Ovary (tissue), 9 donors: ENCODE data around the gene RAPH1. TPM values are rescaled to one million over a fixed set of nuclear protein-coding genes. Genes with fewer than 3 reads are reported as not detected.
"Not testable (repeated sequence)": the region's sequence is repeated elsewhere in the genome, so short reads cannot be mapped to it uniquely, and the experiment has no call there.

Experiments used
- DNase-seq, 5 donors: peaks; one replicate each; pipeline ENCODE4 v3.0.0-alpha.2; 2019 to 2020
- H3K27ac ChIP-seq, 2 donors: fragments of 200-600 bp; one replicate each; pipeline versions ENCODE4 v1.5.1 to v1.8.0; 2019 to 2022
- H3K27me3 ChIP-seq: fragments of 200-600 bp; one replicate; pipeline ENCODE4 v1.8.0; 2022
- H3K36me3 ChIP-seq: fragments of 200-600 bp; sonication (generic); one replicate; pipeline ENCODE4 v1.5.1; 2019
- H3K4me1 ChIP-seq: one replicate; pipeline ENCODE4 v1.8.1; 2013; ENCODE audit warnings: mild to moderate bottlenecking, moderate library complexity; ENCODE audit not compliant: insufficient read depth
- H3K4me3 ChIP-seq: fragments of 200-600 bp; sonication (generic); one replicate; pipeline ENCODE4 v1.5.1; 2017
- H3K9me3 ChIP-seq, 2 donors: fragments of 200-600 bp in 1 of 2; sonication (generic) in 1 of 2; one replicate each; pipeline versions ENCODE4 v1.5.1 to v1.8.1; 2013 to 2019; ENCODE audit warnings: mild to moderate bottlenecking in 1 of 2, moderate library complexity in 1 of 2
- EP300 ChIP-seq: sonication (generic); formaldehyde crosslinking; IDR thresholded peaks from one replicate; pipeline ENCODE4 v1.6.1; 2017; ENCODE audit warnings: antibody characterized with exemption
- POLR2A ChIP-seq: fragments of 450-650 bp; IDR thresholded peaks from one replicate; pipeline ENCODE4 v1.6.1; 2017; ENCODE audit warnings: antibody characterized with exemption, mild to moderate bottlenecking, moderate library complexity
- WGBS, 3 donors: extraction: QIAGEN DNeasy Blood & Tissue Kit in 1 of 3; methylation state at CpG; one replicate each; pipeline versions ENCODE4 v1.1.5 to v1.1.7; 2013 to 2017; 5-methylcytosine and 5-hydroxymethylcytosine counted together
- intact Hi-C, 4 donors: fragments of 100-400 bp; cut with DNase I; formaldehyde crosslinking; loops; one replicate each; pipeline versions ENCODE4 v1.11.0 to v1.15.1; 2022 to 2023
- polyA plus RNA-seq, 2 donors: library from polyadenylated mRNA; stranded (reverse); fragments of 200-250 nt in 1 of 2; fragments of 350-450 nt in 1 of 2; fragmentation: Illumina TruSeq in 1 of 2; extraction: RNeasy Lipid Tissue Mini Kit (QIAGEN cat#74804) in 1 of 2; gene quantifications; one replicate each; pipeline ENCODE4 v1.2.3, GENCODE V29; 2013 to 2014
- total RNA-seq, 7 donors: library from RNA; depleted of rRNA in 2 of 7; stranded (reverse); fragments of >200 nt in 2 of 7; fragmentation: NEBNext Ultra II Directional in 3 of 7; extraction: Animal tissue kit (Norgen Biotek cat#: 25700) in 3 of 7; gene quantifications; one replicate each; pipeline versions ENCODE4 v1.1.0 to v1.2.4, GENCODE V29; 2016 to 2023
- TF ChIP-seq, protein P1 (sequence below), 3 donors: fragments of 450-650 bp in 2 of 3; fragments of 200-600 bp in 1 of 3; IDR thresholded peaks; one replicate each; pipeline versions ENCODE4 v1.5.1 to v1.8.0; 2016 to 2022; ENCODE audit warnings: antibody characterized with exemption in 3 of 3, mild to moderate bottlenecking in 1 of 3
- donor health status: DM: no; HTN: no; CAD: no; lungs with moderate emphysema.
- donor health status: DM: no; HTN: no; CAD: no.
- donor health status: Bipolar disorder and iron deficiency.
- donor health status: DM: yes; HTN: yes; CAD: no.
- donor health status: DM: no; HTN: no; CAD: no.
- donor health status: DM: yes; HTN: yes; CAD: no.

RAPH1 gene
- total and polyA plus RNA-seq, 9 donors, result 2.7 to 23.5 (median 10.5) TPM

DNA sequence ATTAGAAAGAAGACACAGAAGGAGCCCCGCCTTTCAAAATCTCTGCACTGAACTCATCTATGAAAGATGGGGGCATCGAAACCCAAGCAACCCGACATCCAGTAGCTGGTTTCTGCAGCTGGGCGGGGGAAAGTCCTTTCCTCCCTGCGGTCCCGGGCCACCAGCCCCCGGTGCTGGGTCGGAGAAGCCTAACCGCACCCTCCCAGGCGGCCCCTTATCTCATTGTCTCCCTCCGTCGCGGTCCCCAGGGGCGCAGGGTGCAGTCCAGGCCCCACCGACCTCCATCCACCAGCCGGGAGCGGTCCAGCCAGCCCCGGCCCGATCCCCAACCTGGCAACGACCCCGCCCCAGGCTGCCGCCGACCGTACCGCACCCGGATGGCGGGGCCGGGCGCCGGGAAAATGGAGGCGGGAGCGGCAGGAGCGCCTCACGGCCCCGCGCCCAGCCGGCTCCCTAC is 452 bp downstream of the RAPH1 start:
- Histone ChIP-seq H3K27ac (peak overlapping the region; percentile 75 to 82), H3K36me3 (no peaks in the 10 kb centered on the region), H3K4me1 (peaks cover 3% of the 10 kb centered on the region), H3K9me3 (no peaks in the 10 kb centered on the region), H3K27me3 (no peaks in the 10 kb centered on the region), H3K4me3 (peak overlapping the region; percentile 67)
- intact Hi-C loops, result no loop called here
- WGBS, 3 donors, result 0 to 1% (median 0%) methylated on average over 19 to 37 of the region's 37 CpGs
- TF ChIP-seq, protein P1, sequence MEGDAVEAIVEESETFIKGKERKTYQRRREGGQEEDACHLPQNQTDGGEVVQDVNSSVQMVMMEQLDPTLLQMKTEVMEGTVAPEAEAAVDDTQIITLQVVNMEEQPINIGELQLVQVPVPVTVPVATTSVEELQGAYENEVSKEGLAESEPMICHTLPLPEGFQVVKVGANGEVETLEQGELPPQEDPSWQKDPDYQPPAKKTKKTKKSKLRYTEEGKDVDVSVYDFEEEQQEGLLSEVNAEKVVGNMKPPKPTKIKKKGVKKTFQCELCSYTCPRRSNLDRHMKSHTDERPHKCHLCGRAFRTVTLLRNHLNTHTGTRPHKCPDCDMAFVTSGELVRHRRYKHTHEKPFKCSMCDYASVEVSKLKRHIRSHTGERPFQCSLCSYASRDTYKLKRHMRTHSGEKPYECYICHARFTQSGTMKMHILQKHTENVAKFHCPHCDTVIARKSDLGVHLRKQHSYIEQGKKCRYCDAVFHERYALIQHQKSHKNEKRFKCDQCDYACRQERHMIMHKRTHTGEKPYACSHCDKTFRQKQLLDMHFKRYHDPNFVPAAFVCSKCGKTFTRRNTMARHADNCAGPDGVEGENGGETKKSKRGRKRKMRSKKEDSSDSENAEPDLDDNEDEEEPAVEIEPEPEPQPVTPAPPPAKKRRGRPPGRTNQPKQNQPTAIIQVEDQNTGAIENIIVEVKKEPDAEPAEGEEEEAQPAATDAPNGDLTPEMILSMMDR (IDR thresholded peaks at IDR 0.05), result no peak
- TF ChIP-seq EP300 (no peak), POLR2A (no peak)
- DNase-seq, result peak in 2 of 5 donors; percentile 32 to 43

DNA sequence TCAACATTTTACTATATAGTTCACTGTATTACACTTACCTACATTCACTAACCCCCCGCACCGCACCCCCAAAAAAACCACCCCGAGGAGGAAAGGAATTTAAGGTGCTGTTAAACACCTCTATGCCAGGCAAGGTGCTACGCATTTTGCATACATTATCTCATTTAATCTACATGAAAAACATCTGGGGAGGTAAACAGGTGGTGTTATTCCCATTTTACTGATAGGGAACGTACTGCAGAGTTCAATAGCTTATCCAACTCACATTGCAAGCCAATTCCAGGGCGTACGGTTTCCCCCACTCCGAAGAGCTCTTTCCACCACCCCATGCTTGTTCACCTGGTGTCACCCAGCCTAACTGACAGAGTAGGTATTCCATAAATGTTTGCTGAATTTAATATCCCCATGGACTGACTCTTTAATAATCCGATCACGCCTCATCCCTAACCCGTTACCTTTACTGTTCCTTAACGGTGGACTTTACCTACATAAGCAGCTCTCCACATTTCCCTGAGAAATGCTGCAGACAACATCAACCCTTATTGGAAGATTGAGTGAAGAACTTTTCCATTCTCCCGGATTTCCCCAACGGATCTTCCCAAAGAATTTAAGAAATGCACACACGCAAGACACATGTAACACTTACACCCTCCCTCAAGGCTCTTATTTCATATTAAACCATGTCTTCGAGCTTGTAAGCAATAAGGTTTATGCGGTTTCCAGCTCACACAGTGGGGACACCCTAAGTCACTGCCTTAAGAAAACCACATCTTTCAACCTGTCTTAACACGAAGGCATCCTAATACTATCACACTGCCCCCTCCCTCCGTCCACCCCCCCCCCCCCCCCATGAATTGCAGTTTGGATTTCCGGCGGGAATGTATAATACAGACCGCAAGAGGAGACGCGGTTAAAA is 1.2 kb downstream of the RAPH1 start:
- DNase-seq, result no peak
- WGBS, 3 donors, result 1 to 2% (median 1%) methylated on average over 24 of the region's 24 CpGs
- no peak overlapping the region for H3K27ac ChIP-seq
- no peaks in the 10 kb centered on the region for H3K27me3 ChIP-seq
- intact Hi-C loops, result no loop called here
- no peaks in the 10 kb centered on the region for H3K9me3 ChIP-seq
- H3K4me3 ChIP-seq, result peak overlapping the region; percentile 67
- TF ChIP-seq EP300 (no peak), POLR2A (no peak)
- TF ChIP-seq, protein P1 (IDR thresholded peaks at IDR 0.05), result no peak
- no peaks in the 10 kb centered on the region for H3K36me3 ChIP-seq
- H3K4me1 ChIP-seq, result peaks cover 3% of the 10 kb centered on the region

DNA sequence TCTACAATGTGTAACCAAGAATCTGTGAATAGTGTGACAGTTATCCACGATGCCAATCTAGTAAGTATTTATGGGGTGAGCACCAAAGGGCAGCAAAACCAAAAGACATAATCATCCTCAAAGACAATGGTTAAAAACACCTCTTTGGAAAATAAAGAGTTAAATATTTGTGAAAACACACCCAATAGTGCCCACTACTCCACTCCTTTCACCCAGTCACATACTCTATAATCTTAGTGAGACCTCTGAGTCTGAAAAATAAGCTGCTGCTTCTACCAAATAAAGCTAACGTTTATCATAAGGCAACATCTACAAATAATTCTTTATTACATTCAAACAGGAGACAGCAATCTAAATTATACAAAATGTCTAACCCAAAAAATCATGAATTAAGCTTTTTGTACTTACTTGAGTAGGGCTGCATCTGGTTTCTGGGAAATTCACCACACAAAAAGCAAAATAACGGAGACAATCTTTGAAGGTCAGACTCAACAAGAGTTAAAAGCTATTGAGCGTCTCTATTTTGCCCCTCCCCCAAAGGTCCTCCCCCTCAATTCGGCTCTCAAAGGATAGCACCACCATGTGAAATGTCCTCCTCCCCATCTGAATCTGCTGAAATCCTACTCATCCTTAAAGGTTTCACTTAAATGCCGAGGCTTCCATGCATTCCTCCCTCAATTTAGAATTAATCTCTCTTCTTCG is 2.0 kb downstream of the RAPH1 start:
- Histone ChIP-seq H3K9me3 (no peaks in the 10 kb centered on the region), H3K36me3 (no peaks in the 10 kb centered on the region), H3K27ac (no peak overlapping the region), H3K27me3 (no peaks in the 10 kb centered on the region), H3K4me3 (peak overlapping the region; percentile 67), H3K4me1 (peaks cover 3% of the 10 kb centered on the region)
- WGBS, 3 donors, result 7 to 9% (median 9%) methylated on average over 7 of the region's 7 CpGs
- no peak for TF ChIP-seq POLR2A
- TF ChIP-seq, protein P1 (IDR thresholded peaks at IDR 0.05), result no peak
- TF ChIP-seq EP300, result no peak
- no peak for DNase-seq
- intact Hi-C loops, result no loop called here

DNA sequence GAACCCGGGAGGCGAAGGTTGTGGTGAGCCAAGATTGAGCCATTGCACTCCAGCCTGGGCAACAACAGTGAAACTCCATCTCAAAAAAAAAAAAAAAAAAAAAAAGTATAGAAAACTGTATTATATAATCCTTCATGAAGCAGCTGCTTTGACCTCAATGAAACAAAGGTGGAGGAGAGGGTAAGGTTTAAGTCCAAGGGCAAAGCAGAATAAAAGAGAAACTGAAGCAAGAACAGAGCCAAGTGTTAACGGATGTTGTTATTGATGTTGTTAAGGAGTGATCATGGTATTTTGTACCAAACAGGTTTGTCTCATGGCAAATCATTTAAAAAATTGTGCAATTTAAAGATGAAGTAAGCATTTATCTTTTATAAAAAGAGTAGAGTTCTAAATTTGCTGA is 7.4 kb downstream of the RAPH1 start:
- Histone ChIP-seq H3K36me3 (no peaks in the 10 kb centered on the region), H3K9me3 (no peaks in the 10 kb centered on the region), H3K4me1 (no peaks in the 10 kb centered on the region), H3K27me3 (no peaks in the 10 kb centered on the region), H3K27ac (no peak overlapping the region), H3K4me3 (no peak overlapping the region)
- intact Hi-C loops, result no loop called here
- WGBS, 3 donors, result 90 to 93% (median 92%) methylated on average over 3 of the region's 3 CpGs
- DNase-seq, result no peak
- no peak for TF ChIP-seq EP300
- TF ChIP-seq, protein P1 (IDR thresholded peaks at IDR 0.05), result no peak
- no peak for TF ChIP-seq POLR2A

DNA sequence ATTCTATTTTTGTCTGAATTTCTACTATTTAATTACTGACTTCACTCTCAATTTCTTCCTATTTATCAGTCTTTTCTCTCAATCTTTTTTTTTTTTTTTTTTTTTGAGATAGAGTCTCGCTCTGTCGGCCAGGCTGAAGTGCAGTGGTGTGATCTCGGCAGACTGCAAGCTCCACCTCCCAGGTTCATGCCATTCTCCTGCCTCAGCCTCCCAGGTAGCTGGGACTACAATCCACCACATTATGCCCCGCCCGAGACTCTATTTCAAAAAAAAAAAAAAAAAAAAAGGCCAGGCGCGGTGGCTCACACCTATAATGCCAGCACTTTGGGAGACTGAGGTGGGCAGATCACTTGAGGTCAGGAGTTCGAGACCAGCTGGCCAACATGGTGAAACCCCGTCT is 21.8 kb downstream of the RAPH1 start:
- H3K27ac ChIP-seq, DNase-seq, intact Hi-C loops, H3K4me3 ChIP-seq, H3K4me1 ChIP-seq, H3K36me3 ChIP-seq, H3K9me3 ChIP-seq, H3K27me3 ChIP-seq: not testable (repeated sequence)
- WGBS, 3 donors, result 93 to 98% (median 97%) methylated on average over 9 of the region's 9 CpGs
